Omental fat pad (tissue), 4 donors: ENCODE data around the gene PCDHB9. TPM values are rescaled to one million over a fixed set of nuclear protein-coding genes. Genes with fewer than 3 reads are reported as not detected.
"Not testable (repeated sequence)": the region's sequence is repeated elsewhere in the genome, so short reads cannot be mapped to it uniquely, and the experiment has no call there.

Experiments used
- ATAC-seq: fragments of 150-250 bp; one replicate; pipeline ENCODE4 v1.9.1; 2016; ENCODE audit warnings: mild to moderate bottlenecking, moderate library complexity; ENCODE audit not compliant: low FRiP score
- DNase-seq: peaks from one replicate; pipeline ENCODE4 v3.0.0-alpha.2; 2019; ENCODE audit warnings: low spot score
- total RNA-seq, 4 donors: library from RNA; depleted of rRNA; stranded (reverse); fragments of >200 nt; gene quantifications; one replicate each; pipeline ENCODE4 v1.1.0, GENCODE V29; 2016
- TF ChIP-seq, protein P1 (sequence below), 3 donors: fragments of 450-650 bp; IDR thresholded peaks; one replicate each; pipeline ENCODE4 v1.5.1; 2016 to 2017; ENCODE audit warnings: antibody characterized with exemption in 3 of 3, mild to moderate bottlenecking in 3 of 3, moderate library complexity in 2 of 3

Gene PCDHB9
- total RNA-seq, 4 donors from 2014 or later: 1.3 to 4.7 (median 2.8) TPM

DNA sequence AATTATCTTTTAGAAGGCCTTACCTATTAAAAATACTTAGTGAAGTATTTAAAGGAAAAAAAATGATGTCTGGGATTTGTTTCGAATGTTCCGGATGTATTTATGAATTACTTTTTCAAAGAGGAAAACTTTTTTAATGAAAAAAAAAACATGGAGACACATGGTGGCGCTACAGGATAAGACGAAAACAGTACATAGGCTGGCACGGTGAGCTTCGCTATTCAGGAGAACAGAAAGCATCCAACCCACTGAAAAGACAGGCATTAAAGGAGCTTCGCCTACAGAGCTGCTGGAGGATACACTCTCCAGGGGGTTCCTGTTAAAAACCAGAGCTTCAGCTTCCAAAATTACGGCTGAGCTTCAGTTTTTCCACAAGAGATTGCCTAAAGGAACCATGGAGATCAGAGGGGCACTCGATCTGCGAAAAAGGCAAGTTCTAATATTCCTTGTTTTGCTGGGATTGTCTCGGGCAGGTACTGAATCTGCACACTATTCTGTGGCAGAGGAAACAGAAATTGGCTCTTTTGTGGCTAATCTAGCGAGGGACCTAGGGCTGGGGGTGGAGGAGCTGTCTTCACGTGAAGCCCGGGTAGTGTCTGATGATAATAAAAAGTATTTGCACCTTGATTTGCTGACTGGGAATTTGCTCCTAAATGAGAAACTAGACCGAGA is 36.3 kb downstream of the PCDHB9 start, which contains the start of gene PCDHB14:
Gene PCDHB14, plus strand, starts transcription at position 232 of the 672 bp plus-strand sequence. Its CDS starts 163 bp downstream, at position 395.
- DNase-seq (no peak), ATAC-seq (no peak)
- TF ChIP-seq, protein P1, sequence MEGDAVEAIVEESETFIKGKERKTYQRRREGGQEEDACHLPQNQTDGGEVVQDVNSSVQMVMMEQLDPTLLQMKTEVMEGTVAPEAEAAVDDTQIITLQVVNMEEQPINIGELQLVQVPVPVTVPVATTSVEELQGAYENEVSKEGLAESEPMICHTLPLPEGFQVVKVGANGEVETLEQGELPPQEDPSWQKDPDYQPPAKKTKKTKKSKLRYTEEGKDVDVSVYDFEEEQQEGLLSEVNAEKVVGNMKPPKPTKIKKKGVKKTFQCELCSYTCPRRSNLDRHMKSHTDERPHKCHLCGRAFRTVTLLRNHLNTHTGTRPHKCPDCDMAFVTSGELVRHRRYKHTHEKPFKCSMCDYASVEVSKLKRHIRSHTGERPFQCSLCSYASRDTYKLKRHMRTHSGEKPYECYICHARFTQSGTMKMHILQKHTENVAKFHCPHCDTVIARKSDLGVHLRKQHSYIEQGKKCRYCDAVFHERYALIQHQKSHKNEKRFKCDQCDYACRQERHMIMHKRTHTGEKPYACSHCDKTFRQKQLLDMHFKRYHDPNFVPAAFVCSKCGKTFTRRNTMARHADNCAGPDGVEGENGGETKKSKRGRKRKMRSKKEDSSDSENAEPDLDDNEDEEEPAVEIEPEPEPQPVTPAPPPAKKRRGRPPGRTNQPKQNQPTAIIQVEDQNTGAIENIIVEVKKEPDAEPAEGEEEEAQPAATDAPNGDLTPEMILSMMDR (IDR thresholded peaks at IDR 0.05): no peak

DNA sequence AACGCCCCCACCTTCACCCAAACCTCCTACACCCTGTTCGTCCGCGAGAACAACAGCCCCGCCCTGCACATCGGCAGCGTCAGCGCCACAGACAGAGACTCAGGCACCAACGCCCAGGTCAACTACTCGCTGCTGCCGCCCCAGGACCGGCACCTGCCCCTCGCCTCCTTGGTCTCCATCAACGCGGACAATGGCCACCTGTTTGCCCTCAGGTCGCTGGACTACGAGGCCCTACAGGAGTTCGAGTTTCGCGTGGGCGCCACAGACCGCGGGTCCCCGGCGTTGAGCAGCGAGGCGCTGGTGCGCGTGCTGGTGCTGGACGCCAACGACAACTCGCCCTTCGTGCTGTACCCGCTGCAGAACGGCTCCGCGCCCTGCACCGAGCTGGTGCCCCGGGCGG is 37.9 kb downstream of the PCDHB9 start:
- DNase-seq, ATAC-seq: not testable (repeated sequence)

DNA sequence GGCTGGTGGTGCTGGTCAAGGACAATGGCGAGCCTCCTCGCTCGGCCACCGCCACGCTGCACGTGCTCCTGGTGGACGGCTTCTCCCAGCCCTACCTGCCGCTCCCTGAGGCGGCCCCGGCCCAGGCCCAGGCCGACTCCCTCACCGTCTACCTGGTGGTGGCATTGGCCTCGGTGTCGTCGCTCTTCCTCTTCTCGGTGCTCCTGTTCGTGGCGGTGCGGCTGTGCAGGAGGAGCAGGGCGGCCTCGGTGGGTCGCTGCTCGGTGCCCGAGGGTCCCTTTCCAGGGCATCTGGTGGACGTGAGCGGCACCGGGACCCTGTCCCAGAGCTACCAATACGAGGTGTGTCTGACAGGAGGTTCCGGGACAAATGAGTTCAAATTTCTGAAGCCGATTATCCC is 38.5 kb downstream of the PCDHB9 start:
- not testable (repeated sequence) for ATAC-seq, DNase-seq

DNA sequence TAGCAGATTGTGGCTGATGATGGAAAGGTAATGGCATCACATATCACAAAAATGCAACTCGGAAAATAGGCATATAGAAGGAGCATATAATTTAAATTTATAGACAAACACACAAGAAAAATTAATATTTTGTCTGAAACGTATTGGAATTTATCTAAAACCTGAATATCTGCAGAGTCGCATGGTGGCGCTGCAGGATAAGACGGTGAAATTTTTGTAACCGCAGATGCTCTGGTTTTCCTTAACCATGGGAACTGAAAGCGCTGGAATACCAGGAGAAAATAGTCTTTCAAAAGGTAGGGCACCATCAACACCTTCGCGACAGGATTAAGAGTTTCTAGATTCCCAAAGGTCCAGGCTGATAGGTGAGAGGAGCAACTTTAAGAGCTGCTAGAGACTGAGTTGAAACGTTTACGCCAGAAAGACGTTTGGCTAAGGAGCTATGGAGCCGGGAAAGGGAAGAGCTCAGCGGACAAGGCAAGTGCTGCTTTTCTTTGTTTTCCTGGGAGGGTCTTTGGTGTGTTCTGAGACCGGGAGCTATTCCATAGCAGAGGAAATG is 47.2 kb downstream of the PCDHB9 start:
- DNase-seq (no peak), ATAC-seq (no peak)
- TF ChIP-seq, protein P1 (IDR thresholded peaks at IDR 0.05): no peak

DNA sequence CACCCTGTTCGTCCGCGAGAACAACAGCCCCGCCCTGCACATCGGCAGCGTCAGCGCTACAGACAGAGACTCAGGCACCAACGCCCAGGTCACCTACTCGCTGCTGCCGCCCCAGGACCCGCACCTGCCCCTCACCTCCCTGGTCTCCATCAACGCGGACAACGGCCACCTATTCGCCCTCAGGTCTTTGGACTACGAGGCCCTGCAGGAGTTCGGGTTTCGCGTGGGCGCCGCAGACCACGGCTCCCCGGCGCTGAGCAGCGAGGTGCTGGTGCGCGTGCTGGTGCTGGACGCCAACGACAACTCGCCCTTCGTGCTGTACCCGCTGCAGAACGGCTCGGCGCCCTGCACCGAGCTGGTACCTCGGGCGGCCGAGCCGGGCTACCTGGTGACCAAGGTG is 49.0 kb downstream of the PCDHB9 start:
- not testable (repeated sequence) for ATAC-seq, DNase-seq

DNA sequence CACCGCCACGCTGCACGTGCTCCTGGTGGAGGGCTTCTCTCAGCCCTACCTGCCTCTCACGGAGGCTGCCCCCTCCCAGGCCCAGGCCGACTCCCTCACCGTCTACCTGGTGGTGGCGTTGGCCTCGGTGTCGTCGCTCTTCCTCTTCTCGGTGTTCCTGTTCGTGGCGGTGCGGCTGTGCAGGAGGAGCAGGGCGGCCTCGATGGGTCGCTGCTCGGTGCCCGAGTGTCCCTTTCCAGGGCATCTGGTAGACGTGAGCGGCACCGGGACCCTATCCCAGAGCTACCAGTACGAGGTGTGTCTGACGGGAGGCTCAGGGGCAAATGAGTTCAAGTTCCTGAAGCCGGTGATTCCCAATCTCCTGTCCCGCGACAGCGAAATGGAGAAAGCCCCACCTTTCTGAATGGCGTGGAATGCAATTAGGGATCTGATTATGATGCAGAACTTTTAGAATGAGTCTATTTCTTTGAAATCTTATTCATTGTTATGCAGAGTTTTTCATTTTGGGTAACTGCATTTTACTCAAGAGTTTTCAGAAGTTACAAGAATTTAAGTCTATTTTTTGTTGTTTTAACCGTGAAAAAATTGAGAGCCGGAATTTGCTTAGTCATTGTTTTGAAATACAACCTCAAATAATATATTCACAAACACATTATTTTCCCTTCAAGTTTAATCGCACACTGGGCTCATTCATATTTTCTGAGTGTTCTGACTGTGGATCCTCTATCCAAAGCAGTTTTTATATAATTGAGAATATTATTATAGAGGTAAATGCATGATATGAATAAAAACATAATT is 49.8 kb downstream of the PCDHB9 start:
- no peak for DNase-seq
- TF ChIP-seq, protein P1 (IDR thresholded peaks at IDR 0.05): no peak
- ATAC-seq: no peak

Other genes starting within 250 kb of the PCDHB9 start
- 10 to 100 TPM in 1 of 4 donors, 1 to 10 TPM in 3; 3.1 to 10.0 (median 3.8) TPM for gene PCDHAC2, start 220.7 kb upstream of the PCDHB9 start, total RNA-seq
- under 1 TPM in 2 of 4 donors, not detected in 2; under 0.01 to 0.09 TPM for gene PCDHB1, start 135.8 kb upstream of the PCDHB9 start, total RNA-seq
- gene PCDHB2, start 92.5 kb upstream of the PCDHB9 start, total RNA-seq: 1 to 10 TPM; 2.2 to 4.9 (median 2.8) TPM
- 1 to 10 TPM; 1.4 to 4.4 (median 1.9) TPM for gene PCDHB3, start 86.7 kb upstream of the PCDHB9 start, total RNA-seq
- 1 to 10 TPM; 1.2 to 6.9 (median 3.2) TPM for gene PCDHB4, start 65.3 kb upstream of the PCDHB9 start, total RNA-seq
- 1 to 10 TPM; 1.1 to 6.5 (median 2.7) TPM for gene PCDHB5, start 52.0 kb upstream of the PCDHB9 start, total RNA-seq
- gene PCDHB6, start 37.1 kb upstream of the PCDHB9 start, total RNA-seq: 1 to 10 TPM in 1 of 4 donors, under 1 TPM in 3; 0.38 to 1.4 (median 0.47) TPM
- 1 to 10 TPM in 3 of 4 donors, under 1 TPM in 1; 0.94 to 3.3 (median 1.5) TPM for gene PCDHB7, start 14.5 kb upstream of the PCDHB9 start, total RNA-seq
- under 1 TPM; 0.44 to 0.63 (median 0.53) TPM for gene PCDHB8, start 9.4 kb upstream of the PCDHB9 start, total RNA-seq
- 1 to 10 TPM; 2.3 to 6.1 (median 3.6) TPM for gene PCDHB16, start 4.8 kb upstream of the PCDHB9 start, total RNA-seq
- 1 to 10 TPM in 3 of 4 donors, under 1 TPM in 1; 0.96 to 3.6 (median 1.2) TPM for gene PCDHB10, start 5.2 kb downstream of the PCDHB9 start, total RNA-seq
- gene PCDHB11, start 12.5 kb downstream of the PCDHB9 start, total RNA-seq: 1 to 10 TPM; 1.3 to 2.4 (median 1.7) TPM
- 1 to 10 TPM; 1.9 to 4.4 (median 2.5) TPM for gene PCDHB12, start 21.6 kb downstream of the PCDHB9 start, total RNA-seq
- 1 to 10 TPM; 1.8 to 7.7 (median 3.0) TPM for gene PCDHB13, start 26.8 kb downstream of the PCDHB9 start, total RNA-seq
- 1 to 10 TPM; 2.0 to 7.1 (median 3.1) TPM for gene PCDHB14, start 36.2 kb downstream of the PCDHB9 start, total RNA-seq
- 1 to 10 TPM; 2.0 to 6.0 (median 3.3) TPM for gene PCDHB15, start 58.2 kb downstream of the PCDHB9 start, total RNA-seq
- gene SLC25A2, start 116.9 kb downstream of the PCDHB9 start, total RNA-seq: 1 to 10 TPM in 1 of 4 donors, under 1 TPM in 1, not detected in 2; 0.46 to 2.0 TPM
- 10 to 100 TPM; 43.7 to 57.8 (median 52.5) TPM for gene TAF7, start 133.6 kb downstream of the PCDHB9 start, total RNA-seq
- gene PCDHGA1, start 143.4 kb downstream of the PCDHB9 start, total RNA-seq: 1 to 10 TPM in 1 of 4 donors, under 1 TPM in 3; 0.12 to 2.2 (median 0.59) TPM
- 1 to 10 TPM; 2.0 to 6.6 (median 4.0) TPM for gene PCDHGA2, start 151.6 kb downstream of the PCDHB9 start, total RNA-seq
- 1 to 10 TPM; 2.3 to 6.3 (median 2.8) TPM for gene PCDHGA3, start 156.7 kb downstream of the PCDHB9 start, total RNA-seq
- 1 to 10 TPM; 1.4 to 6.0 (median 2.2) TPM for gene PCDHGB1, start 162.9 kb downstream of the PCDHB9 start, total RNA-seq
- gene PCDHGA4, start 167.9 kb downstream of the PCDHB9 start, total RNA-seq: 1 to 10 TPM; 2.6 to 9.0 (median 3.9) TPM
- gene PCDHGB2, start 172.8 kb downstream of the PCDHB9 start, total RNA-seq: 10 to 100 TPM in 1 of 4 donors, 1 to 10 TPM in 3; 2.5 to 15.3 (median 4.4) TPM
- gene PCDHGA5, start 177.0 kb downstream of the PCDHB9 start, total RNA-seq: 10 to 100 TPM in 1 of 4 donors, 1 to 10 TPM in 3; 2.0 to 14.5 (median 3.3) TPM
- gene PCDHGB3, start 183.1 kb downstream of the PCDHB9 start, total RNA-seq: 10 to 100 TPM in 1 of 4 donors, 1 to 10 TPM in 3; 2.5 to 13.2 (median 3.9) TPM
- 1 to 10 TPM; 3.0 to 6.9 (median 4.6) TPM for gene PCDHGA6, start 186.7 kb downstream of the PCDHB9 start, total RNA-seq
- 1 to 10 TPM; 1.1 to 9.0 (median 3.6) TPM for gene PCDHGA7, start 195.6 kb downstream of the PCDHB9 start, total RNA-seq
- gene PCDHGB4, start 200.5 kb downstream of the PCDHB9 start, total RNA-seq: 10 to 100 TPM in 1 of 4 donors, 1 to 10 TPM in 3; 2.4 to 14.5 (median 6.1) TPM
- gene PCDHGA8, start 205.5 kb downstream of the PCDHB9 start, total RNA-seq: 1 to 10 TPM in 3 of 4 donors, under 1 TPM in 1; 0.72 to 7.4 (median 2.2) TPM
- 10 to 100 TPM in 1 of 4 donors, 1 to 10 TPM in 3; 6.5 to 18.8 (median 8.9) TPM for gene PCDHGB5, start 210.8 kb downstream of the PCDHB9 start, total RNA-seq
- gene PCDHGA9, start 215.6 kb downstream of the PCDHB9 start, total RNA-seq: 10 to 100 TPM in 1 of 4 donors, 1 to 10 TPM in 3; 5.0 to 14.8 (median 7.3) TPM
- gene PCDHGB6, start 220.9 kb downstream of the PCDHB9 start, total RNA-seq: 10 to 100 TPM in 1 of 4 donors, 1 to 10 TPM in 3; 4.2 to 12.6 (median 6.5) TPM
- gene PCDHGA10, start 225.8 kb downstream of the PCDHB9 start, total RNA-seq: 10 to 100 TPM in 1 of 4 donors, 1 to 10 TPM in 3; 5.5 to 14.0 (median 6.8) TPM
- gene PCDHGB7, start 230.5 kb downstream of the PCDHB9 start, total RNA-seq: 10 to 100 TPM in 2 of 4 donors, 1 to 10 TPM in 2; 7.8 to 25.2 (median 10.2) TPM
- gene PCDHGA11, start 233.9 kb downstream of the PCDHB9 start, total RNA-seq: 10 to 100 TPM in 1 of 4 donors, 1 to 10 TPM in 3; 3.1 to 12.1 (median 5.3) TPM
- 10 to 100 TPM in 3 of 4 donors, 1 to 10 TPM in 1; 7.5 to 18.4 (median 14.2) TPM for gene PCDHGA12, start 243.3 kb downstream of the PCDHB9 start, total RNA-seq